Measurements from ENCODE around the gene DHX58. TPM values are rescaled to one million over a fixed set of nuclear protein-coding genes. Genes with fewer than 3 reads are reported as not detected.
A peak's percentile ranks its signal among the peaks of the same experiment; 100 is the strongest.

The DHX58 gene
- total RNA-seq, 3 donors from 2014 or later = 2.0 to 8.4 (median 6.9) TPM

GRCh38 chr17:42090964-42091790, 21.3 kb downstream of the DHX58 start:
- no peak for DNase-seq

GRCh38 chr17:42088736-42089135, 23.8 kb downstream of the DHX58 start:
- Mint-ChIP-seq H3K9me3 (no peaks in the 10 kb centered on the region), H3K4me1 (ENCODE audit: low read depth) (no peaks in the 10 kb centered on the region), H3K36me3 (ENCODE audit: insufficient read depth) (no peaks in the 10 kb centered on the region), H3K27me3 (ENCODE audit: low read depth) (peaks cover 15% of the 10 kb centered on the region), H3K4me3 (no peak overlapping the region)
- ATAC-seq (no peak), DNase-seq (no peak)

More at GRCh38 chr17:42090964-42091790, 21.3 kb downstream of the DHX58 start:
- H3K9me3 Mint-ChIP-seq = no peaks in the 10 kb centered on the region
- no peaks in the 10 kb centered on the region for H3K4me1 Mint-ChIP-seq (ENCODE audit: low read depth)
- H3K36me3 Mint-ChIP-seq (ENCODE audit: insufficient read depth) = no peaks in the 10 kb centered on the region
- peaks cover 18% of the 10 kb centered on the region for H3K27me3 Mint-ChIP-seq (ENCODE audit: low read depth)
- ATAC-seq = no peak
- H3K4me3 Mint-ChIP-seq = no peak overlapping the region

- DNase-seq (no peak), ATAC-seq (no peak)
- Mint-ChIP-seq H3K36me3 (ENCODE audit: insufficient read depth) (no peaks in the 10 kb centered on the region), H3K4me3 (no peak overlapping the region), H3K4me1 (ENCODE audit: low read depth) (no peaks in the 10 kb centered on the region), H3K27me3 (ENCODE audit: low read depth) (peaks cover 15% of the 10 kb centered on the region), H3K9me3 (no peaks in the 10 kb centered on the region)
Observed at GRCh38 chr17:42087736-42088705, 24.5 kb downstream of the DHX58 start.

- Mint-ChIP-seq H3K4me3 (no peak overlapping the region), H3K27me3 (ENCODE audit: low read depth) (peaks cover 15% of the 10 kb centered on the region), H3K9me3 (no peaks in the 10 kb centered on the region), H3K36me3 (ENCODE audit: insufficient read depth) (no peaks in the 10 kb centered on the region), H3K4me1 (ENCODE audit: low read depth) (no peaks in the 10 kb centered on the region)
- ATAC-seq (no peak), DNase-seq (no peak)
Observed at GRCh38 chr17:42087042-42087701, 25.3 kb downstream of the DHX58 start.

GRCh38 chr17:42081516-42082129, 30.9 kb downstream of the DHX58 start:
- DNase-seq = no peak
- Mint-ChIP-seq H3K4me3 (no peak overlapping the region), H3K4me1 (ENCODE audit: low read depth) (no peaks in the 10 kb centered on the region), H3K27me3 (ENCODE audit: low read depth) (no peaks in the 10 kb centered on the region), H3K36me3 (ENCODE audit: insufficient read depth) (no peaks in the 10 kb centered on the region), H3K9me3 (no peaks in the 10 kb centered on the region)
- no peak for ATAC-seq

GRCh38 chr17:42079541-42079940, 33.0 kb downstream of the DHX58 start:
- DNase-seq (no peak), ATAC-seq (no peak)
- Mint-ChIP-seq H3K36me3 (ENCODE audit: insufficient read depth) (no peaks in the 10 kb centered on the region), H3K27me3 (ENCODE audit: low read depth) (no peaks in the 10 kb centered on the region), H3K9me3 (no peaks in the 10 kb centered on the region), H3K4me1 (ENCODE audit: low read depth) (no peaks in the 10 kb centered on the region), H3K4me3 (no peak overlapping the region)

- no peak for ATAC-seq
- Mint-ChIP-seq H3K4me3 (no peak overlapping the region), H3K36me3 (ENCODE audit: insufficient read depth) (no peaks in the 10 kb centered on the region), H3K27me3 (ENCODE audit: low read depth) (peaks cover 6% of the 10 kb centered on the region), H3K4me1 (ENCODE audit: low read depth) (no peaks in the 10 kb centered on the region), H3K9me3 (no peaks in the 10 kb centered on the region)
- DNase-seq = no peak
Observed at GRCh38 chr17:42078396-42079043, 34.0 kb downstream of the DHX58 start.

GRCh38 chr17:42077755-42078154, 34.8 kb downstream of the DHX58 start:
- ATAC-seq = no peak
- H3K27me3 Mint-ChIP-seq (ENCODE audit: low read depth) = peaks cover 14% of the 10 kb centered on the region
- peaks cover 2% of the 10 kb centered on the region for H3K4me1 Mint-ChIP-seq (ENCODE audit: low read depth)
- H3K36me3 Mint-ChIP-seq (ENCODE audit: insufficient read depth) = no peaks in the 10 kb centered on the region
- H3K4me3 Mint-ChIP-seq = no peak overlapping the region
- no peak for DNase-seq
- no peaks in the 10 kb centered on the region for H3K9me3 Mint-ChIP-seq

- DNase-seq (no peak), ATAC-seq (no peak)
- no peaks in the 10 kb centered on the region for H3K36me3 Mint-ChIP-seq (ENCODE audit: insufficient read depth)
- H3K4me3 Mint-ChIP-seq = no peak overlapping the region
- no peaks in the 10 kb centered on the region for H3K9me3 Mint-ChIP-seq
- peaks cover 2% of the 10 kb centered on the region for H3K4me1 Mint-ChIP-seq (ENCODE audit: low read depth)
- H3K27me3 Mint-ChIP-seq (ENCODE audit: low read depth) = peaks cover 16% of the 10 kb centered on the region
Observed at GRCh38 chr17:42076797-42077559, 35.5 kb downstream of the DHX58 start.

- Mint-ChIP-seq H3K27me3 (ENCODE audit: low read depth) (peaks cover 27% of the 10 kb centered on the region), H3K36me3 (ENCODE audit: insufficient read depth) (no peaks in the 10 kb centered on the region), H3K9me3 (no peaks in the 10 kb centered on the region), H3K4me1 (ENCODE audit: low read depth) (peaks cover 2% of the 10 kb centered on the region), H3K4me3 (no peak overlapping the region)
- ATAC-seq = no peak
- DNase-seq = no peak
Observed at GRCh38 chr17:42075789-42076188, 36.7 kb downstream of the DHX58 start.

GRCh38 chr17:42072323-42073187, 40.0 kb downstream of the DHX58 start:
- ATAC-seq (peak; percentile 25 to 47), DNase-seq (no peak)
- H3K9me3 Mint-ChIP-seq = no peaks in the 10 kb centered on the region
- H3K27me3 Mint-ChIP-seq (ENCODE audit: low read depth) = peaks cover 28% of the 10 kb centered on the region
- no peaks in the 10 kb centered on the region for H3K36me3 Mint-ChIP-seq (ENCODE audit: insufficient read depth)
- H3K4me3 Mint-ChIP-seq = peak overlapping the region; percentile 26
- peaks cover 2% of the 10 kb centered on the region for H3K4me1 Mint-ChIP-seq (ENCODE audit: low read depth)

GRCh38 chr17:42071810-42072209, 40.7 kb downstream of the DHX58 start:
- ATAC-seq (peak; percentile 26 to 35), DNase-seq (no peak)
- Mint-ChIP-seq H3K27me3 (ENCODE audit: low read depth) (peaks cover 28% of the 10 kb centered on the region), H3K4me1 (ENCODE audit: low read depth) (peaks cover 2% of the 10 kb centered on the region), H3K9me3 (no peaks in the 10 kb centered on the region), H3K36me3 (ENCODE audit: insufficient read depth) (no peaks in the 10 kb centered on the region), H3K4me3 (no peak overlapping the region)
